GM12801 (cell line): ENCODE results near the gene RNF182.

Source experiments
- CTCF ChIP-seq: IDR thresholded peaks from one replicate; pipeline ENCODE4 v1.5.1; 2011; ENCODE audit warnings: control low read depth; ENCODE audit not compliant: insufficient read length; ENCODE audit errors: extremely low read depth

The RNF182 gene

DNA sequence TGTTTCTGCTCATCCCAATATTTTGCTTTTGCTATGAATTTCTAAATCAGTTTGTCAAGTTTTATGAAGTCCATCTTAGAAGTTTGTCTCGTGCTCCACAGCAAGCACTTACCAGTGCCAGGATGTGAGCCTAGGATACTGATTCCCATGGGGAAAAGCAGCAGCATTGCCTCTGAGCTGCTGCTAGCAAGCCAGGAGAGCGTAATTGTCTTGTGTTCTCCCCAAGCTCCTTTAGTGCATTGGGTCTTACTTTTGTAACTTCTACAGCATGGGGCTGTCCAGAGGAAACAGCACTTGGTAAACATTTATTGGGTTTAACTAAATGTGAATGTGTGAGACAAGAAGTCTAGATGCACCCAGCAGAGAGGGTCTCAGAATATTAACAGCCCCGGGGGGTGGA lies 76.1 kb downstream of the RNF182 start:
- no peak for TF ChIP-seq CTCF

- TF ChIP-seq CTCF = no peak
These were observed 76.7 kb downstream of the RNF182 start for GRCh38 chr6:14001329-14002012.

DNA sequence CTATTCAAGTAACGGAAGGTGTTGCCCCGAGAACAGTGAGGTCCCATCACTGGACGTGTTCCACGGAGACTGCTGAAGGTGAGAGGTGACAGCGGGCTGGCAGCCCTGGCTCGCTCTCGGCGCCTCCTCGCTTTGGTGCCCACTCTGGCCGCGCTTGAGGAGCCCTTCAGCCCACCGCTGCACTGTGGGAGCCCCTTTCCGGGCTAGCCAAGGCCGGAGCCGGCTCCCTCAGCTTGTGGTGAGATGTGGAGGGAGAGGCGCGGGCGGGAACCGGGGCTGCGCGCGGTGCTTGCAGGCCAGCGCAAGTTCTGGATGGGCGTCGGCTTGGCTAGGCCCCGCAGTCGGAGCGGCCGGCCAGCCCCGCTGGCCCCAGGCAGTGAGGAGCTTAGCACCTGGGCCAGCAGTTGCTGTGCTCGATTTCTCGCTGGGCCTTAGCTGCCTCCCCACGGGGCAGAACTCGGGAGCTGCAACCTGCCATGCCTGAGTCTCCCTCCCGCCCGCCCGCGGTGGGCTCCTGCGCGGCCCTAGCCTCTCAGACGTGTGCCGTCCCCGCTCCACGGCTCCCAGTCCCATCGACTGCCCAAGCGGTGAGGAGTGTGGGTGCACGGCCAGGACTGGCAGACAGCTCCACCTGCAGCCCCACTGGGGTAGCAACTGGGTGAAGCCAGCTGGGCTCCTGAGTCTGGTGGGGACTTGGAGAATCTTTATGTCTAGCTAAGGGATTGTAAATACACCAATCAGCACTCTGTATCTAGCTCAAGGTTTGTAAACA lies 77.6 kb downstream of the RNF182 start:
- TF ChIP-seq CTCF = no peak

DNA sequence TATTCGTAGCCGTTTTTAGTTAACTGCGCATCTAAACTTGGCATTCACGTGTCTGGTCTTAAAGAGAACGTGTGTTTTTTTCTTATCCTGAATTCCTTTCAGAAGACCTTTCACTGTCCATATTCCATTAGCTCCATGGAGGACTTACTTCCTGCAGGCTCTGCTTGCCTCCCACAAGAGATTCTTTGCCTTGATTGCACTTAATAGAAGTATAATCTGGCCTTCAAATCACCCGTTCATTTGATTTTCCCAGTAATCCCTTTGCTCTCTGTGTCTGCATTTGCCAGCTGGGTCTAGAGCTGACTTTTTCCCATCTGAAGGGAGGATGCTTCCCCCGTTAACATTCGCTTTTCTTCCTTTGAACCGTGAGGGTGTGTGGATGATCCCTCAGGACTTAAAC lies 79.5 kb downstream of the RNF182 start:
- TF ChIP-seq CTCF = no peak

GRCh38 chr6:14008809-14009208 lies 84.1 kb downstream of the RNF182 start:
- TF ChIP-seq CTCF = no peak

GRCh38 chr6:14009431-14009830 lies 84.7 kb downstream of the RNF182 start:
- TF ChIP-seq CTCF = no peak

DNA sequence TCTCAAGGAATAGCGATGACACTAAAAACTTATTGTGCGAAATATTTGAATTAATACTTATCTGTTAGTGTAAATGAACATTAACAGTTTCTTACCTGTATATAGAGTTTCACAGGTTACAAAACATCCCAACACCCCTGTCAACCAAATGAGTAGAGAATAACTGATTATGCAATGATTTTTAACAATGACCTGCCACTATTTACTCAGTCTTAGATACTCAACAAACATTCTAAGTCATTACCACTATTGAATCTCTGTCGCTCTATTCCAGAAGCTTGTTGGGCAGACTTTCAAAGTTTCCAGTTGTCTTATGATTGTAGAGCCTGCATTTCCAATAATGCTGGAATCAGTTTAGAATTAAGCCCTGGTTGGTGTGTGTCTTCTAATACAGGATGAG lies 85.5 kb downstream of the RNF182 start:
- no peak for TF ChIP-seq CTCF
